Measurements from ENCODE around the gene ABHD6. TPM values are rescaled to one million over a fixed set of nuclear protein-coding genes. Genes with fewer than 3 reads are reported as not detected.
A peak's percentile ranks its signal among the peaks of the same experiment; 100 is the strongest.
"Not testable (repeated sequence)": the region's sequence is repeated elsewhere in the genome, so short reads cannot be mapped to it uniquely, and the experiment has no call there.

Gene ABHD6
- total RNA-seq, 1 donor from 2014 or later, result 48.7 TPM

GRCh38 chr3:58258392-58259055 is 20.9 kb downstream of the ABHD6 start:
- no peak for TF ChIP-seq CTCF (IDR thresholded peaks at IDR 0.05)
- ATAC-seq (ENCODE audit: low read depth) (no peak), DNase-seq (no peak)
- H3K36me3 Mint-ChIP-seq (ENCODE audit: low read depth), result peaks cover 60% of the 10 kb centered on the region
- H3K9me3 Mint-ChIP-seq, result no peaks in the 10 kb centered on the region
- H3K4me3 Mint-ChIP-seq, result no peak overlapping the region
- POLR2A ChIA-PET, result no interaction called here
- H3K27ac Mint-ChIP-seq, result no peak overlapping the region
- peaks cover 4% of the 10 kb centered on the region for H3K4me1 Mint-ChIP-seq
- H3K27me3 Mint-ChIP-seq, result no peaks in the 10 kb centered on the region
- CTCF ChIA-PET, result no interaction called here
- intact Hi-C loops (cut with micrococcal nuclease), result no loop called here

- Mint-ChIP-seq H3K9me3 (no peaks in the 10 kb centered on the region), H3K27me3 (no peaks in the 10 kb centered on the region), H3K4me1 (peaks cover 4% of the 10 kb centered on the region), H3K27ac (no peak overlapping the region), H3K4me3 (no peak overlapping the region), H3K36me3 (ENCODE audit: low read depth) (peaks cover 62% of the 10 kb centered on the region)
- no peak for TF ChIP-seq CTCF (IDR thresholded peaks at IDR 0.05)
- no peak for DNase-seq
- CTCF ChIA-PET, result interaction anchor here (1.5 kb wide), 1 partner anchor 83 kb away, joined by 3 read pairs; no protein-coding TSS in a partner anchor
- intact Hi-C loops (cut with micrococcal nuclease), result no loop called here
- POLR2A ChIA-PET, result no interaction called here
- ATAC-seq (ENCODE audit: low read depth), result peak; percentile 21
Observed at GRCh38 chr3:58260261-58260731, 22.7 kb downstream of the ABHD6 start.

- intact Hi-C loops (cut with micrococcal nuclease), result no loop called here
Observed at GRCh38 chr3:58260733-58261132, 23.1 kb downstream of the ABHD6 start.

GRCh38 chr3:58261954-58262666 is 24.5 kb downstream of the ABHD6 start:
- no peak for TF ChIP-seq CTCF (IDR thresholded peaks at IDR 0.05)
- Mint-ChIP-seq H3K4me1 (peaks cover 4% of the 10 kb centered on the region), H3K36me3 (ENCODE audit: low read depth) (peaks cover 62% of the 10 kb centered on the region), H3K27me3 (no peaks in the 10 kb centered on the region), H3K4me3 (no peak overlapping the region), H3K9me3 (no peaks in the 10 kb centered on the region), H3K27ac (no peak overlapping the region)
- DNase-seq, result no peak
- intact Hi-C loops (cut with micrococcal nuclease), result no loop called here
- POLR2A ChIA-PET, result no interaction called here
- CTCF ChIA-PET, result no interaction called here
- ATAC-seq (ENCODE audit: low read depth), result no peak

More at GRCh38 chr3:58260733-58261132, 23.1 kb downstream of the ABHD6 start:
- H3K9me3 Mint-ChIP-seq, result no peaks in the 10 kb centered on the region
- ChIA-PET CTCF (interaction anchor here (1.5 kb wide), 1 partner anchor 83 kb away, joined by 3 read pairs; no protein-coding TSS in a partner anchor), POLR2A (no interaction called here)
- peaks cover 4% of the 10 kb centered on the region for H3K4me1 Mint-ChIP-seq
- DNase-seq (no peak), ATAC-seq (ENCODE audit: low read depth) (no peak)
- no peak overlapping the region for H3K27ac Mint-ChIP-seq
- no peaks in the 10 kb centered on the region for H3K27me3 Mint-ChIP-seq
- no peak for TF ChIP-seq CTCF (IDR thresholded peaks at IDR 0.05)
- no peak overlapping the region for H3K4me3 Mint-ChIP-seq
- H3K36me3 Mint-ChIP-seq (ENCODE audit: low read depth), result peaks cover 64% of the 10 kb centered on the region

- DNase-seq (no peak), ATAC-seq (ENCODE audit: low read depth) (no peak)
- Mint-ChIP-seq H3K27me3 (no peaks in the 10 kb centered on the region), H3K36me3 (ENCODE audit: low read depth) (peaks cover 61% of the 10 kb centered on the region), H3K9me3 (no peaks in the 10 kb centered on the region), H3K27ac (no peak overlapping the region), H3K4me1 (no peaks in the 10 kb centered on the region), H3K4me3 (no peak overlapping the region)
- TF ChIP-seq CTCF (IDR thresholded peaks at IDR 0.05), result no peak
- POLR2A ChIA-PET, result no interaction called here
- intact Hi-C loops (cut with micrococcal nuclease), result no loop called here
- CTCF ChIA-PET, result no interaction called here
Observed at GRCh38 chr3:58266577-58266976, 29.0 kb downstream of the ABHD6 start.

GRCh38 chr3:58267543-58267942 is 30.0 kb downstream of the ABHD6 start:
- H3K4me1 Mint-ChIP-seq; DNase-seq; POLR2A ChIA-PET; ATAC-seq (ENCODE audit: low read depth); H3K27ac Mint-ChIP-seq; CTCF ChIA-PET; H3K4me3 Mint-ChIP-seq; H3K9me3 Mint-ChIP-seq; H3K27me3 Mint-ChIP-seq; intact Hi-C loops (cut with micrococcal nuclease): not testable (repeated sequence)
- H3K36me3 Mint-ChIP-seq (ENCODE audit: low read depth), result peaks cover 59% of the 10 kb centered on the region
